ENCODE measurements around the gene WFDC2. TPM values are rescaled to one million over a fixed set of nuclear protein-coding genes. Genes with fewer than 3 reads are reported as not detected.

WFDC2 gene
- total and polyA plus RNA-seq, 10 of the 15 experiments (the other 5 are each of a cell fraction or from before 2014, with no cell fraction given) = 0.13 TPM; not detected in 9

DNA sequence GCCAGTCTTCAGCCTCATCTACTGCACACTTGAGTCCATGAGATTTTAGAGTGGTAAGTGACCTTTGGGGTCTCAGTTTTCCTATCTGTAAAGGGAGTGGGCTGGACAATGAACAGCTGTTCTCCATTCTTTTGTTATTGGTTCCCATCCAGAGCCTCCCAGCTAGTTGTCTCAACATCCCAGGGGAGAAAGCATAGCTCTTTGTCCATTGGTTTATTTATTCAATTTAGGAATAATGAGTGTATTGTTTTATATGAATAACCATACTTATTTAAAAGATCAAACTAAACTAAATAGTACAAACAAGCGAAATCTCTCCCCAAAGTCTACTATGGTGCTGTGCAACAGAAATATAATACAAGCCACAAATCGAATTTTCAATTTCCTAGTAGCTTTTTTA, 39.9 kb upstream of the WFDC2 start:
- DNase-seq (ENCODE audit: low read depth, low spot score) (no peak), ATAC-seq (no peak), FAIRE-seq (no peak)
- in situ Hi-C loops (cut with MboI) (no loop called here), intact Hi-C loops (cut with micrococcal nuclease; ENCODE audit: unreplicated experiment) (no loop called here)
- Histone ChIP-seq H4K20me1 (ENCODE audit: control insufficient read depth, insufficient read depth) (no peaks in the 10 kb centered on the region), H3K4me3 (no peak overlapping the region), H3K36me3 (ENCODE audit: control insufficient read depth in 2 of 2, insufficient read depth in 2 of 2, low read length in 1 of 2) (peaks cover 0 to 2% of the 10 kb centered on the region in 2 experiments; a peak in 3 of 4 replicates), H3K79me2 (ENCODE audit: control insufficient read depth, insufficient read depth, low read length) (no peaks in the 10 kb centered on the region), H3K9ac (ENCODE audit: control insufficient read depth, insufficient read depth, low read length) (no peak overlapping the region), H3K9me3 (replicated peaks; ENCODE audit: control insufficient read depth, insufficient read depth, low read length) (no peaks in the 10 kb centered on the region; the same call in 2 of the 3 replicates), H3K4me1 (ENCODE audit: control insufficient read depth, insufficient read depth, low read length) (peaks cover 15% of the 10 kb centered on the region), H3K4me2 (ENCODE audit: control insufficient read depth, insufficient read depth) (no peak overlapping the region), H3K27me3 (replicated peaks in 1 of 2; ENCODE audit: control insufficient read depth in 2 of 2, insufficient read depth in 2 of 2, low read length in 1 of 2) (no peaks in the 10 kb centered on the region), H2AFZ (ENCODE audit: control insufficient read depth, low read depth, low read length) (no peak overlapping the region), H3K27ac (ENCODE audit: control insufficient read depth, insufficient read depth) (no peak overlapping the region)
- POLR2A ChIA-PET = no interaction called here
- TF ChIP-seq ZNF274 (IDR thresholded peaks at IDR 0.05; ENCODE audit: insufficient read depth, insufficient read length) (no peak), POLR2AphosphoS5 (IDR thresholded peaks at IDR 0.05; ENCODE audit: low read length) (no peak), NFYA (IDR thresholded peaks at IDR 0.05; ENCODE audit: borderline replicate concordance, low read depth, low read length) (no peak), DPF2 (IDR thresholded peaks at IDR 0.05) (no peak), STAT3 (IDR thresholded peaks at IDR 0.05; ENCODE audit: low read depth, low read length) (no peak), FOXK2 (IDR thresholded peaks at IDR 0.05) (no peak)
- TF ChIP-seq, protein P1, sequence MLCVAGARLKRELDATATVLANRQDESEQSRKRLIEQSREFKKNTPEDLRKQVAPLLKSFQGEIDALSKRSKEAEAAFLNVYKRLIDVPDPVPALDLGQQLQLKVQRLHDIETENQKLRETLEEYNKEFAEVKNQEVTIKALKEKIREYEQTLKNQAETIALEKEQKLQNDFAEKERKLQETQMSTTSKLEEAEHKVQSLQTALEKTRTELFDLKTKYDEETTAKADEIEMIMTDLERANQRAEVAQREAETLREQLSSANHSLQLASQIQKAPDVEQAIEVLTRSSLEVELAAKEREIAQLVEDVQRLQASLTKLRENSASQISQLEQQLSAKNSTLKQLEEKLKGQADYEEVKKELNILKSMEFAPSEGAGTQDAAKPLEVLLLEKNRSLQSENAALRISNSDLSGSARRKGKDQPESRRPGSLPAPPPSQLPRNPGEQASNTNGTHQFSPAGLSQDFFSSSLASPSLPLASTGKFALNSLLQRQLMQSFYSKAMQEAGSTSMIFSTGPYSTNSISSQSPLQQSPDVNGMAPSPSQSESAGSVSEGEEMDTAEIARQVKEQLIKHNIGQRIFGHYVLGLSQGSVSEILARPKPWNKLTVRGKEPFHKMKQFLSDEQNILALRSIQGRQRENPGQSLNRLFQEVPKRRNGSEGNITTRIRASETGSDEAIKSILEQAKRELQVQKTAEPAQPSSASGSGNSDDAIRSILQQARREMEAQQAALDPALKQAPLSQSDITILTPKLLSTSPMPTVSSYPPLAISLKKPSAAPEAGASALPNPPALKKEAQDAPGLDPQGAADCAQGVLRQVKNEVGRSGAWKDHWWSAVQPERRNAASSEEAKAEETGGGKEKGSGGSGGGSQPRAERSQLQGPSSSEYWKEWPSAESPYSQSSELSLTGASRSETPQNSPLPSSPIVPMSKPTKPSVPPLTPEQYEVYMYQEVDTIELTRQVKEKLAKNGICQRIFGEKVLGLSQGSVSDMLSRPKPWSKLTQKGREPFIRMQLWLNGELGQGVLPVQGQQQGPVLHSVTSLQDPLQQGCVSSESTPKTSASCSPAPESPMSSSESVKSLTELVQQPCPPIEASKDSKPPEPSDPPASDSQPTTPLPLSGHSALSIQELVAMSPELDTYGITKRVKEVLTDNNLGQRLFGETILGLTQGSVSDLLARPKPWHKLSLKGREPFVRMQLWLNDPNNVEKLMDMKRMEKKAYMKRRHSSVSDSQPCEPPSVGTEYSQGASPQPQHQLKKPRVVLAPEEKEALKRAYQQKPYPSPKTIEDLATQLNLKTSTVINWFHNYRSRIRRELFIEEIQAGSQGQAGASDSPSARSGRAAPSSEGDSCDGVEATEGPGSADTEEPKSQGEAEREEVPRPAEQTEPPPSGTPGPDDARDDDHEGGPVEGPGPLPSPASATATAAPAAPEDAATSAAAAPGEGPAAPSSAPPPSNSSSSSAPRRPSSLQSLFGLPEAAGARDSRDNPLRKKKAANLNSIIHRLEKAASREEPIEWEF (IDR thresholded peaks at IDR 0.05; ENCODE audit: insufficient replicate concordance, low read depth, low read length) = no peak
- BruUV-seq (replicated peaks) = no TSS peak
- CTCF ChIA-PET = interaction anchor here (1.0 to 13.9 kb wide), 3 partner anchors 8 to 61 kb away, joined by 3 to 685 read pairs (median 4); partner anchors contain the start of gene SYS1
- SMC1A ChIA-PET (ENCODE audit: uncharacterized antibody, unreplicated experiment) = interaction anchor here (0.8 to 1.6 kb wide), 8 partner anchors 10 to 69 kb away, joined by 3 to 14 read pairs (median 4); partner anchors contain the start of genes DBNDD2 and PIGT
- WGBS (ENCODE audit: insufficient coverage, insufficient replicate concordance, low lambda C conversion rate, missing lambda C conversion rate) = 54% methylated on average over 2 of the region's 2 CpGs
- RAD21 ChIA-PET (ENCODE audit: unreplicated experiment) = interaction anchor here (0.7 to 1.6 kb wide), 4 partner anchors 10 to 463 kb away, joined by 3 to 8 read pairs (median 4); no protein-coding TSS in a partner anchor
